HEK293 (cell line): ENCODE data around the gene IL10RB.

Experiments
- CTCF ChIA-PET: fragments of 350-600 bp; formaldehyde crosslinking; extraction: SDS; loops from one replicate; lab custom pipeline; 2021; ENCODE audit warnings: antibody characterized with exemption; lab: Yijun Ruan, JAX
- POLR2A ChIA-PET: fragments of 300-600 bp; formaldehyde crosslinking; extraction: SDS; loops from one replicate; lab custom pipeline; 2020; ENCODE audit warnings: antibody characterized with exemption, inconsistent platforms; lab: Yijun Ruan, JAX
- H3K27ac ChIP-seq: fragments of 200-500 bp; sonication (Bioruptor generic); 2 replicates; pipeline ENCODE4 v1.5.1; 2014; ENCODE audit warnings: low read depth, low read length, control low read depth, inconsistent platforms; ENCODE audit errors: extremely low read depth
- H3K36me3 ChIP-seq, 2 experiments: fragments of 200-500 bp in 1 of 2; sonication (Bioruptor generic) in 1 of 2; 1 replicate in 1 of 2; 2 replicates in 1 of 2; pipeline ENCODE4 v1.5.1; 2014 to 2017; ENCODE audit warnings: inconsistent platforms in 2 of 2, low read length in 2 of 2; ENCODE audit not compliant: control insufficient read depth in 2 of 2, insufficient read depth in 1 of 2
- H3K4me1 ChIP-seq: fragments of 200-500 bp; sonication (Bioruptor generic); 2 replicates; pipeline ENCODE4 v1.5.1; 2014; ENCODE audit warnings: mild to moderate bottlenecking, low read length, inconsistent platforms; ENCODE audit not compliant: control insufficient read depth, insufficient read depth
- H3K4me3 ChIP-seq: 2 replicates; pipeline ENCODE4 v1.5.1; 2011; ENCODE audit warnings: low read depth, mild to moderate bottlenecking, control low read depth, low read length, moderate library complexity
- H3K9me3 ChIP-seq: fragments of 200-500 bp; sonication (Bioruptor generic); 2 replicates; pipeline ENCODE4 v1.5.1; 2014; ENCODE audit warnings: low read depth, low read length, inconsistent platforms; ENCODE audit not compliant: control insufficient read depth, insufficient read depth
- AEBP2 ChIP-seq: fragments of 450-650 bp; formaldehyde crosslinking; IDR thresholded peaks from 2 replicates; pipeline ENCODE4 v1.5.1; 2016; ENCODE audit warnings: missing biosample characterization, missing genetic modification characterization, borderline replicate concordance
- BCL11A ChIP-seq: fragments of 450-650 bp; formaldehyde crosslinking; IDR thresholded peaks from 2 replicates; pipeline ENCODE4 v1.5.1; 2016; ENCODE audit warnings: low read depth, missing biosample characterization, missing genetic modification characterization
- CTCF ChIP-seq: fragments of 450-650 bp; formaldehyde crosslinking; IDR thresholded peaks from 2 replicates; pipeline ENCODE4 v1.5.1; 2016; ENCODE audit warnings: missing biosample characterization, missing genetic modification characterization
- GLI2 ChIP-seq: fragments of 450-650 bp; formaldehyde crosslinking; IDR thresholded peaks from 2 replicates; pipeline ENCODE4; 2017; ENCODE audit warnings: missing biosample characterization, missing genetic modification characterization, low read depth, borderline replicate concordance
- KLF10 ChIP-seq: fragments of 450-650 bp; IDR thresholded peaks from 2 replicates; pipeline ENCODE4 v1.5.1; 2018; ENCODE audit warnings: missing biosample characterization, mild to moderate bottlenecking, missing genetic modification characterization
- KLF16 ChIP-seq: fragments of 450-650 bp; formaldehyde crosslinking; IDR thresholded peaks from 2 replicates; pipeline ENCODE4 v1.5.1; 2017; ENCODE audit warnings: missing biosample characterization, missing genetic modification characterization
- SCRT2 ChIP-seq: fragments of 450-650 bp; formaldehyde crosslinking; IDR thresholded peaks from 2 replicates; pipeline ENCODE4 v1.5.1; 2016; ENCODE audit warnings: missing biosample characterization, missing genetic modification characterization
- ZFP41 ChIP-seq: fragments of 450-650 bp; formaldehyde crosslinking; IDR thresholded peaks from 2 replicates; pipeline ENCODE4 v1.5.1; 2016; ENCODE audit warnings: missing biosample characterization, missing genetic modification characterization, borderline replicate concordance
- ZNF24 ChIP-seq: fragments of 450-650 bp; formaldehyde crosslinking; IDR thresholded peaks from 2 replicates; pipeline ENCODE4 v1.5.1; 2016; ENCODE audit warnings: missing biosample characterization, missing genetic modification characterization
- ZNF248 ChIP-seq: fragments of 450-650 bp; formaldehyde crosslinking; IDR thresholded peaks from 2 replicates; pipeline ENCODE4 v1.5.1; 2017; ENCODE audit warnings: missing biosample characterization, missing genetic modification characterization
- ZNF274 ChIP-seq, 2 experiments: fragments of 200-500 bp in 1 of 2; fragments of 450-650 bp in 1 of 2; sonication (Bioruptor generic) in 1 of 2; formaldehyde crosslinking in 1 of 2; IDR thresholded peaks; 2 replicates each; pipeline versions ENCODE4 v1.5.1 to v1.6.1; 2014 to 2016; ENCODE audit warnings: borderline replicate concordance in 1 of 2, inconsistent platforms in 1 of 2, low read length in 1 of 2, missing biosample characterization in 1 of 2, missing genetic modification characterization in 1 of 2
- ZNF354C ChIP-seq: fragments of 450-650 bp; formaldehyde crosslinking; IDR thresholded peaks from 2 replicates; pipeline ENCODE4 v1.5.1; 2016; ENCODE audit warnings: missing biosample characterization, missing genetic modification characterization, low read depth, borderline replicate concordance
- ZNF416 ChIP-seq: fragments of 450-650 bp; formaldehyde crosslinking; IDR thresholded peaks from 2 replicates; pipeline ENCODE4 v1.5.1; 2016; ENCODE audit warnings: missing biosample characterization, missing genetic modification characterization
- ZNF473 ChIP-seq: fragments of 450-650 bp; formaldehyde crosslinking; IDR thresholded peaks from 2 replicates; pipeline ENCODE4 v1.5.1; 2017; ENCODE audit warnings: missing biosample characterization, missing genetic modification characterization
- ZNF488 ChIP-seq: fragments of 450-650 bp; formaldehyde crosslinking; IDR thresholded peaks from 2 replicates; pipeline ENCODE4 v1.5.1; 2016; ENCODE audit warnings: missing biosample characterization, missing genetic modification characterization
- ZNF513 ChIP-seq: fragments of 450-650 bp; IDR thresholded peaks from 2 replicates; pipeline ENCODE4 v1.5.1; 2018; ENCODE audit warnings: missing biosample characterization, missing genetic modification characterization
- ZNF518A ChIP-seq: fragments of 450-650 bp; formaldehyde crosslinking; conservative IDR thresholded peaks from 2 replicates; pipeline ENCODE4 v1.5.1; 2016; ENCODE audit warnings: low read depth, missing biosample characterization, missing genetic modification characterization
- ZNF548 ChIP-seq: fragments of 450-650 bp; formaldehyde crosslinking; IDR thresholded peaks from 2 replicates; pipeline ENCODE4 v1.5.1; 2016; ENCODE audit warnings: missing biosample characterization, missing genetic modification characterization
- ZNF768 ChIP-seq: fragments of 450-650 bp; formaldehyde crosslinking; IDR thresholded peaks from 2 replicates; pipeline ENCODE4 v1.5.1; 2018; ENCODE audit warnings: missing biosample characterization, mild to moderate bottlenecking, missing genetic modification characterization

IL10RB gene

GRCh38 chr21:33257094-33257803, 8.9 kb upstream of the IL10RB start:
- H3K27ac ChIP-seq, result no peak overlapping the region
- ChIA-PET CTCF (no interaction called here), POLR2A (interaction anchor here (0.6 kb wide), 1 partner anchor 486 kb away, joined by 3 read pairs; the partner anchor contains the start of gene PAXBP1)
- peaks cover 10 to 67% of the 10 kb centered on the region in 2 experiments for H3K36me3 ChIP-seq
- TF ChIP-seq ZNF24 (tag by site-specific recombination) (no peak), ZNF513 (tag by site-specific recombination) (no peak), ZNF354C (tag by site-specific recombination) (no peak), ZNF548 (tag by site-specific recombination) (no peak), GLI2 (tag by site-specific recombination) (no peak), KLF10 (tag by site-specific recombination) (no peak), ZNF473 (tag by site-specific recombination) (no peak), SCRT2 (tag by site-specific recombination) (no peak), ZNF488 (tag by site-specific recombination) (no peak)
- no peak overlapping the region for H3K4me3 ChIP-seq
- no peaks in the 10 kb centered on the region for H3K4me1 ChIP-seq
- H3K9me3 ChIP-seq, result no peaks in the 10 kb centered on the region

GRCh38 chr21:33258475-33258874, 7.7 kb upstream of the IL10RB start:
- H3K4me1 ChIP-seq, result no peaks in the 10 kb centered on the region
- TF ChIP-seq ZNF768 (tag by site-specific recombination) (no peak), KLF16 (tag by site-specific recombination) (no peak), CTCF (no peak), ZNF274 (IDR thresholded peaks at IDR 0.05; ENCODE audit: low read length) (no peak), ZNF274 (tag by site-specific recombination; IDR thresholded peaks at IDR 0.05; ENCODE audit: borderline replicate concordance) (no peak), ZFP41 (tag by site-specific recombination) (no peak), ZNF416 (tag by site-specific recombination) (no peak), BCL11A (no peak)
- no peak overlapping the region for H3K4me3 ChIP-seq
- H3K27ac ChIP-seq, result no peak overlapping the region
- H3K9me3 ChIP-seq, result no peaks in the 10 kb centered on the region
- ChIA-PET CTCF (no interaction called here), POLR2A (no interaction called here)
- peaks cover 4 to 62% of the 10 kb centered on the region in 2 experiments; a peak in 2 of 3 replicates for H3K36me3 ChIP-seq

GRCh38 chr21:33259428-33259827, 6.7 kb upstream of the IL10RB start:
- Histone ChIP-seq H3K4me1 (no peaks in the 10 kb centered on the region), H3K4me3 (no peak overlapping the region), H3K27ac (no peak overlapping the region), H3K9me3 (no peaks in the 10 kb centered on the region), H3K36me3 (peaks cover 4 to 54% of the 10 kb centered on the region in 2 experiments; a peak in 2 of 3 replicates)
- POLR2A ChIA-PET, result no interaction called here
- CTCF ChIA-PET, result interaction anchor here (0.6 kb wide), 1 partner anchor 96 kb away, joined by 3 read pairs; no protein-coding TSS in a partner anchor
- TF ChIP-seq ZNF518A (tag by site-specific recombination) (no peak), AEBP2 (tag by site-specific recombination) (no peak), ZNF248 (tag by site-specific recombination) (no peak)
